HG02588 (cell line): Measurements from ENCODE around the gene MED16.
"Not testable (repeated sequence)": the region's sequence is repeated elsewhere in the genome, so short reads cannot be mapped to it uniquely, and the experiment has no call there.

Experiments
- ATAC-seq: cut with Tn5 transposase; IDR thresholded peaks from one replicate; pipeline ENCODE4 v1.9.1; 2021; ENCODE audit warnings: mild to moderate bottlenecking, moderate library complexity; ENCODE audit not compliant: unreplicated experiment

The MED16 gene

DNA sequence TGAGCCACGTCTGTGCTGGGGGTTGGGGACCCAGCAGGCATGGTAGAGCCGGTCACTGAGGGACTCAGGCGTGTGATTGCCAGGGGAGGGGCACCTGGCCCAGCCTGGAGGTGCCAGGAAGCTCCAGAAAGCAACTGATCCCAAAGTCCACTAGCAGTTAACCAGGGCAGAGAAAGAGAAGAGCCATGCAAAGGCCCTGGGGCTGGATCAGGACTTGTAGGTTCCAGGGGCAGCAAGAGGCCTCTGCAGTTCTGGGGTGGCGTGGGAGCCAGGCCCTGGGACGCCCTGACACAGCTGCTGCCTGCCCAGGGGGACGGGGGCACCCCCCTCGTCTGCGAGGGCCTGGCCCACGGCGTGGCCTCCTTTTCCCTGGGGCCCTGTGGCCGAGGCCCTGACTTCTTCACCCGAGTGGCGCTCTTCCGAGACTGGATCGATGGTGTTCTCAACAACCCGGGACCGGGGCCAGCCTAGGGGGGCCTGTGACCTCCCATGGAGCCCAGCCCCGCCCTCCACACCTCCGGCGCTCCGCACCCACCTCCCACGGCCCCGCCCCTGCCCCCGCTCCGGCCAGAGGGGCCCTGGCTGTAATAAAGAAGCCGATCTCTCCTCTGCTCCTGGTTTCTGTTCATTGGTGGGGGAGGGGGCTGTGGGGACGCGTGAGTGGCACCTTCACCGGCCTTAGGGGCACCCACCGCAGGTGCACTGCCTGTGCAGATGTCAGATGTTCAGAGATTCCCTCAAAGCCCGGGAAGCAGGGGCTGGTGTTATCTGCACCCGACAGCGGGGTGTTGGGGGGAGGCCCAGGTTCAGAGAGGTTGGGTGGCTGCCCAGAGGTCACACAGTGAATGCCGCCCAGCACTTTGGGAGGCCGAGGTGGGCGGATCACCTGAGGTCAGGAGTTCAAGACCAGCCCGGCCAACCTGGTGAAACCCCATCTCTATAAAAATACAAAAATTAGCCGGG, 61.3 kb downstream of the MED16 start:
- ATAC-seq, result no peak

DNA sequence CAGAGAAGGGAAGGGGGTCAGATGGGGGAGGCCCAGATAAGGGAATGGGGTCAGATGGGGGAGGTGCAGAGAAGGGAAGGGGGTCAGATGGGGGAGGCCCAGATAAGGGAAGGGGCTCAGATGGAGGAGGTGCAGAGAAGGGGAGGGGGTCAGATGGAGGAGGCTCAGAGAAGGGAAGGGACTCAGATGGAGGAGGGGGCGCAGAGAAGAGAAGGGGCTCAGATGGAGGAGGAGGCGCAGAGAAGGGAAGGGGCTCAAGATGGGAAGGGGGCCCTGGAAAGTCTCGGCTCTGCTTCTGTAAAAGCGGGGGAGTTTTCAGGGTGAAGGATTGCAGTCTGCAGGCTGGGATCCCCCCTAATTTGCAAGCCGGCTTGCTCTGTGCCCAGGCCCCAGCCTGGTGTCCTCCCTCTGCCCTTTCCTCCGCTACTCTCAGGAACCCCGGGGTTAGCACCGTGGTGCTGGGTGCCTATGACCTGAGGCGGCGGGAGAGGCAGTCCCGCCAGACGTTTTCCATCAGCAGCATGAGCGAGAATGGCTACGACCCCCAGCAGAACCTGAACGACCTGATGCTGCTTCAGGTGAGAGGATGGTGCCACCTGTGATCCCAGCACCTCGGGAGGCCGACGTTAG, 63.7 kb downstream of the MED16 start:
- ATAC-seq, result no peak

DNA sequence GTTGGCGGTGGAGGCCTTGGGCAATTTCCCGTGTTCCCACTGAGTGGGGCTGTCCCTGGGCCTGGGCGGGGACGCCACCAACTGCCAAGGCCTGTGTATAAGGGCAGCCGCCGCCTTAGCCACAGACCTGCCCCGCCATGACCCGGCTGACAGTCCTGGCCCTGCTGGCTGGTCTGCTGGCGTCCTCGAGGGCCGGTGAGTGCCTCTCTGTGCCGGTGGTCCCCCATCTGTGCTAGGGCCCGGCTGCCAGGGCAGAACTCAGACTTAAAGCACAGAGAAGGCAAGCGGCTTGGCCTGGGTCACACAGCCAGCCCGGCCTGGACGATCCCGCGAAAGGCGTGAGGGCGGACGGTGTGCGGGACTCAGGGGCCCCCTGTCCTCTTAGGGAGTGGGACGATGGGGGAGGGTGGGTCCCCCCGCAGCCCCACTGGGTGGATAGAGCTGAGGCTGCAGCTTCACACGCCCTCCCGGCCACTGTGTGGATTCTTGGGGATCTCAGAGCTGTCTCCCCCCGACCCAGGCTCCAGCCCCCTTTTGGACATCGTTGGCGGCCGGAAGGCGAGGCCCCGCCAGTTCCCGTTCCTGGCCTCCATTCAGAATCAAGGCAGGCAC, 65.2 kb downstream of the MED16 start, which contains the start of gene AZU1:
Gene AZU1 (plus strand): TSS at position 128 of the 612 bp plus-strand sequence. CDS start 10 bp downstream, at position 138.
- no peak for ATAC-seq

DNA sequence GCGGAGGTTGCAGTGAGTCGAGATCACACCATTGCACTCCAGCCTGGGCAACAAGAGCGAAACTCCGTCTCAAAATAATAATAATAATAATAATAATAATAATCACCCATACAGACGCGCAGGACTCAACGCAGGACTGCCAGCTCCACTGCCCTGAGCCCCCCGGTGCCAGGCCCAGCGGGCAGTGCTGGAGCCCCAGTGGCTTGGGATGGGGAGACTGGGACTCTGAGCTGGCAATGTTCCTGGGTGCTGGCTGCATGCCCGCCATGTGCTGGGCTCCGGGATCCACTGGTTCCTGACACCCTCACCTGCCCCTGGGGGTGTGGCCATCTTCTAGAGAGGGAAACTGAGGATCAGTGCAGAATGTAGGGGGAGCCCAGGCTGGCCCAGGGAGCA, 65.7 kb downstream of the MED16 start:
- no peak for ATAC-seq

DNA sequence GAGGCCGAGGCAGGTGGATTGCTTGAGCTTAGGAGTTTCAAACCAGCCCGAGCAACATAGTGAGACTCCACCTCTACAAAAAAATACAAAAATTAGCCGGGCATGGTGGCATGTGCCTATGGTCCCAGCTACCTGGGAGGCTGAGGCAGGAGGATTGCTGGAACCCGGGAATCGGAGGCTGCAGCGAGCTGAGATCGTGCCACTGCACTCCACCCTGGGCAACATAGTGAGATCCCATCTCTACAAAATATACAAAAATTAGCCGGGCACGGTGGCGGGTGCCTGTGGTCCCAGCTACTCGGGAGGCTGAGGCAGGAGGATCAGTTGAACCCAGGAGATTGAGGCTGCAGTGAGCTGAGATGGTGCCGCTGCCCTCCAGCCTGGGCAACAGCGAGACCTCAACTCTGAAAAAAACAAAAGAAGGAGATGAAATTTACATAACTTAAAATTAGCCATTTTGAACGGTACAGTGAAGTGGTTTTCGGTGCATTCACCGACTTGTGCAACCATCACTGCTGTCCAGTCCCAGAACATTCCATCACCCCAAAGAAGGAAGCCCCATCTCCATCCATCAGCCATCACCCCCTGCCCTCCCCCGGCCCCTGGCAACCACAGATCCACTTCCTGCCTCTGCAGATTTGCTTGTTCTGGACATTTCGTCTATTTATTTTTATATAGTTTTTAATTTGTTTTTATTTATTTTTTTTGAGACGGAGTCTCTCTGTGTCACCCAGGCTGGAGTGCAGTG, 66.9 kb downstream of the MED16 start:
- no peak for ATAC-seq

DNA sequence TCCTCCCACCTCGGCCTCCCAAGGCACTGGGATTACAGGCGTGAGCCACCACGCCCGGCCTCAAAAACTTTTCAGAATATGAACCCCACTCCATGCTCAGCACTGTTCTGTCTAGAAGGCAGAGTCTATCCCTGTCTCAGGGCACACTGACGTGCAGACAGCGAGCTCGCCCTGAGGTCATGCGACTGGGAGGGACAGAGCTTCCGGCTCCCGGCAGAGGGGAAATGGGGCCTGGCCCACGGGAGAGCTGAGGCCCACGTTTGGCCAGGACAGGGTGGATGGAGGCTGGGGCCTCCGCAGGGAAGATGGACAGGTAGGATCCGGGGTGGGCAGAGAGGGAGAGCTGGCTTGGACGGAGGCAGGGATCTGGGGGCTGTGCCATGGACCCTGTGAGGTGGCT, 68.1 kb downstream of the MED16 start:
- ATAC-seq, result no peak

DNA sequence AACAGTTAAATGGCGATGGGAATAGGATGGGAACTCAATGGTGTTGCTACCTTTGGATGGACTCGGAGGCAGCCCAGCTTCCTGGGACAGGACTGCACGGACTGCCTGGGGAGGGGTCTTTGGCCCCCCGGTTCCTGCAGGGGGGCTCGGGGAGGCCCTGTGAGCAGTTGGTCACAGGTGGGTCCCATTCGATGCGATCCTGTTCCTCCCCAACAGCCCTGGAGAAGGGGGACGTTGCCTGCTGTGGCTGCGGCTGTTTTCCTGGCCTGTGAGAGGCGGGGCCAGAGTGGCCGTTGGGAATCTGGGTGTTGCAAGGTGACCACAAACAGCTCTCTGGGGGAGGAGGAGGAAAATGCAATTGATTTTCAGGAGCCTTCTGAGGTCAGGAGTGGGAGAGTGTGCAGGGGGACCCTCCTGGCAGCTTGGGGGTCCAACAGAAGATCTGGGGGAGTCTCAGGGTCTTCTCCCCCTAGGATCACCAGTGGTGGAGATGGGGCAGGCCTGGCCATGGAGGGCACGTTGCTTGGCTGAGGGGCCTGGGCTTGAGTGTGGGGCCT, 69.3 kb downstream of the MED16 start:
- no peak for ATAC-seq

DNA sequence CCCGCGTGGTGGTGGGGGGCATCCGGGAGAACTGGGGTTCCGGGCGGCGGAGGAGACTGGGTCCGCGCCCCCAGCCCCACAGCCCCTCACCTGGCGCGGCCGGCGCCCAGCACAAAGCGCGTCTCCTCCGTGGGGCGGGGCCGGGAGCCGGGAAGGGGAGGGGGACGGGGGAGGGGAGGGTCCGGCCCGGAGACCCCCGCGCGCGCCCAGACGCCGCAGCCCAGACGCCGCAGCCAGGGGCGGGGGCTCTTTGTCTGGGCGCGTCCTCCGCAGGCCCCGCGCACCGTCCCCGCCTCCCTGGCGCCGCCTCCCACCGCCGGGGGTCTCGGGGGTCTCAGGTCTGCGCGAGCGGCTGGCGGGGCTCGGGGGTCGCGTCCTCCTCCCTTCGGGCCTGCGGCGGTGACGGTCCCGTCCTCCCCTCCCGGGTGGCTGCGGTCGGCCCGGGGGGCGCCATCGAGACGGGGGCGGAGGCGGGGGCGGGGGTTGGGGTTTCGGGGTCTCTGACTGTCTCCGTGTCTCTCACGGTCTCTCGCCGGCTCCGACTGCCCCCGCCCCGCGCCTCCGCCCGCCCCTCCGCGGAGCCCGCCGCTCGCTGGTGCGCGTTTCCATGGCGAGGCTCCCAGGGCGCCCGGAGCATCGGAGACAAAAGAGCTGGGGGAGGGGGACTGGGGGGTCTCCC, 71.0 kb downstream of the MED16 start, which contains the start of gene PLPPR3:
Gene PLPPR3 (minus strand): TSS at position 131 of the 679 bp plus-strand sequence. CDS start 396 bp downstream, outside the sequence.
- ATAC-seq, result no peak

DNA sequence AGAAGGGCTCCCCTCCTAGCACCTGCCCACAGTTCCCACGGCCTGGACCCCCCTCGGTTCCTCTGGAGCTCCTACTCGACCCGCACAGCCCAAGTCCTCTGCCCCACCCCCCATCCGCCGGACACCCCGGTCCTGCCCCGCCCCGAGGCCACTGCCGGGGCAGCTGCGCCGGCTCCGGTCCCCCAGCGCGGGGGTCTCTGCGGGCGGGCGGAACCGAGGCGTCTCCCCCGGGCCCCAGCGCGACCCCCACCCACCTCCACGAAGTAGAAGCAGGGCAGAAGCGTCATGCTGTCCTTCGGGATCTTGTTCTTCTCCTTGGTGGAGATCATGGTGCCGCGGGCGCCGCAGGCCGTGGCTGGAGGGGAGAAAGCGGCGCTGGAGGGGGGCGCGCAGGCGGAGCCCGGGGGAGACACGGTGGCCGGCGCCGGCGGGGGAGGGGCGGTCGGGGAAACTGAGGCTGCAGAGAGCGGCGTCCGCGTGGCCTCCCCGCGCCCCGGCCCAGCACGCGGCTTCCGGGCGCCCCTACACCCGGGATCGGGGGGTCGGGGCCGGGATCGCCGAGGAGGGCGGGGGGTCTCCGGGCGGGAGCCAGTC, 71.7 kb downstream of the MED16 start:
- ATAC-seq, result no peak

DNA sequence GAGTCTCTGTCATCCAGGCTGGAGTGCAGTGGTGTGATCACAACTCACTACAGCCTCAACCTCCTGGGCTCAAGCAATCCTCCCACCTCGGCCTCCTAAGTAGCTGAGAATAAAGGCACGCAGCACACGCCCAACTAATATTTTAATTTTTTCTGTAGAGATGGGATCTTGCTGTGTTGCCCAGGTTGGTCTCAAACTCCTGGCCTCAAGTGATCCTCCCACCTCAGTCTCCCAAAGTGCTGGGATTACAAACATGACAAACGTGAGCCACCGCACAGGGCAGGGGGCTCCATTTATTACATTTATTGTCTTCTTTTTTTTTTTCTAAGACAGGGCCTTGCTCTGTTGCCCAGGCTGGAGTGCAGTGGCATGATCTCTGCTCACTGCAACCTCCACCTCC, 72.8 kb downstream of the MED16 start:
- not testable (repeated sequence) for ATAC-seq
